Left renal cortex interstitium (tissue), 4 donors: ENCODE data around the gene PDE8A. TPM values are rescaled to one million over a fixed set of nuclear protein-coding genes. Genes with fewer than 3 reads are reported as not detected.
"Not testable (repeated sequence)": the region's sequence is repeated elsewhere in the genome, so short reads cannot be mapped to it uniquely, and the experiment has no call there.

Experiments
- DNase-seq, 4 donors: peaks; one replicate each; pipeline ENCODE4 v3.0.0-alpha.2; 2013; ENCODE audit warnings: low read depth in 4 of 4, low spot score in 2 of 4, missing footprints in 1 of 4
- polyA plus RNA-seq, 4 donors: library from polyadenylated mRNA; unstranded; fragments of 120-200 nt; gene quantifications; one replicate each; pipeline ENCODE4 v1.2.1, GENCODE V29; 2013; ENCODE audit not compliant: insufficient read length in 4 of 4

PDE8A gene
- polyA plus RNA-seq, 4 donors, result 29.1 to 85.7 (median 49.8) TPM

GRCh38 chr15:84960391-84961113 lies 21.1 kb upstream of the PDE8A start:
- DNase-seq, result no peak

DNA sequence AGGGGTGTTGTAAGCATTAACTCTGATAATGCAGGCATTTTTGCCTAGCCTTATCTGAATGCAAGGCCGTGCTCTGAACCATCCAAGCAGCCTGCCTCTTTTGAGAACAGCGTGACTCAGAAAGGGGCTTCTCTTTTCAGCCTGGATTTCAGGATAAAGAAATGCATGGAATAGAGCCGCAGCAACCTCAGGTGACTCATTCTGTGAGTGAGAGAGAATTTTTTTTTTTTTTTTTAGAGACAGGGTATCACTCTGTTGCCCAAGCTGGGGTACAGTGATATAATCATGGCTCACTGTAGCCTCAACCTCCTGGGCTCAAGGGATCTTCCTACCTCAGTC lies 20.6 kb upstream of the PDE8A start:
- no peak for DNase-seq

DNA sequence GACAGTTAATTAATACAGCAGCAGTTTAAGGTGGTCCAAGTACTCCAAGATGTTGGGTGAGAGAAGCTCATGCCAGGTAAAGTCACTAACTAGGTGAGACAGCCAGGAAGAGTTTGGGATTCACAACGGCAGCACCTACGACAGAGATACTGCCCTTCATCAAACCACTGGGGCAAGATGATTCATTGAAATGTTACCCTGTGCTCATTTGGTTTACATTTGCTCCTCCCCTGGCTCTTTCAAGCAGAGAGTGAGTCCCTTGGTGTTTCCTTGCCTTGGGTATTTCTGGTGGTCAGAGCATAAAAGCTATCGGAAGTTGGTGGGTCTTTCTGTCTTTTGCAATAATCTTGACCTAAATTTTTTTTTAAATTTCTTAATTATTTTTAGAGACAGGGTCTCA lies 19.9 kb upstream of the PDE8A start:
- no peak for DNase-seq

GRCh38 chr15:84962955-84963354 lies 18.7 kb upstream of the PDE8A start:
- peak in 1 of 4 donors; percentile 10 for DNase-seq

DNA sequence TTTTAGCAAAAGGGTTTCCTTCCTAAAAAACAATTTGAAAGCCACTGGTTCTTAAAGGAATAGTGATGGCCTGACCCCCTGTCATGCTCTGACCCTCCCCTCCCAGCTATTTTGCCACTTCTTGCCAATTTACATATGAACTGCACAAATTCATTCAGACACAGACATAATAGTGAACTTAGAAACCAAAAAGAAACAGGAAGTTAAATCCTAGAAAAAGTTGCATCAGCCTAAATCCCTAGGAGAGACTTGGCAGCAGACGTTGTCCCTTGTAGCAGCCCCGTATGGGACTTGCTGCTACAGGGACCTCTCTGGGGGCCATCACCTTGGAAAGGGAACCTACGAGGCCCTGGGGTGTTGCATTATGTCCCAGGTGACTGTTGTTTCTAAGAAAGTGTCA lies 14.3 kb upstream of the PDE8A start:
- DNase-seq, result no peak

DNA sequence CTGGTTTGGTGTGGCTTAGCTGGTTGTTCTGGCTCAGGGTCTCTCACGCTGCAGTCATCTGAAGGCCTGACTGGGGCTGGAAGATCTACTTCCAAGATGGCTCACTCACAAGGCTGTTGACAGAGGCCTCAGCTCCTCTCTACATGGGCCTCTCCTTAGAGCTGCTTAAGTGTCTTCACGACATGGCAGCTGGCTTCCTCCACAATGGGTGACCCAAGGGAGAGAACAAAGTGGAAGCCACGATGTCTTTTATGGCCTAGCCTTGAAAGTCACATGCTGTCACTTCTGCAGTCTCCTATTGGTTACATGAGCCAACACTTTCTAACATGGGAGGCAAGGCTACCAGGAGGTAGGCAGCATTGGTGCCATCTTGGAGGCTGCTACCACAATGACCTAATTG lies 13.4 kb upstream of the PDE8A start:
- no peak for DNase-seq

DNA sequence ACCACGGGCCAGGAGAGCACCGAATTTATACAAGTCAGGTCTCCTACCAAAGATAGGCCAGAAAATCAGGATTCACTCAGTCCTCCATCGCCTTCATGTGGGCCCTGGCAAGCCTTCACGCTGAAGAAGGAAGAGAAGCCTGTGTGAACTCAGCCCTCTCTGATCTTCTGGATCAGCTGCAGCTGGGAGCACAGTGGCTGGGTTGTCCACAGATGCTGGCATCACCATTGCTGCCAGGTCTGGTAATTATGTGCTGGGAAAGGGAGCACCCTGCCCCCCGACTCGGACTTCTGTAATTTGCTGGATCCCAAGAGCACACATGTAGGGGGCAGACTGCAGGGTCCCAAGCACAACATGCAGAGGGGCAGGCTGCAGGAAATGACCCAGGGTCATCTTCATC lies 12.4 kb upstream of the PDE8A start:
- DNase-seq, result no peak

- DNase-seq, result no peak
Measured at GRCh38 chr15:84970843-84971242, 10.8 kb upstream of the PDE8A start.

- DNase-seq, result peak in 1 of 4 donors; percentile 12
Measured at GRCh38 chr15:84973492-84974460, 7.9 kb upstream of the PDE8A start.

GRCh38 chr15:84975871-84976351 lies 5.7 kb upstream of the PDE8A start:
- DNase-seq, result no peak

DNA sequence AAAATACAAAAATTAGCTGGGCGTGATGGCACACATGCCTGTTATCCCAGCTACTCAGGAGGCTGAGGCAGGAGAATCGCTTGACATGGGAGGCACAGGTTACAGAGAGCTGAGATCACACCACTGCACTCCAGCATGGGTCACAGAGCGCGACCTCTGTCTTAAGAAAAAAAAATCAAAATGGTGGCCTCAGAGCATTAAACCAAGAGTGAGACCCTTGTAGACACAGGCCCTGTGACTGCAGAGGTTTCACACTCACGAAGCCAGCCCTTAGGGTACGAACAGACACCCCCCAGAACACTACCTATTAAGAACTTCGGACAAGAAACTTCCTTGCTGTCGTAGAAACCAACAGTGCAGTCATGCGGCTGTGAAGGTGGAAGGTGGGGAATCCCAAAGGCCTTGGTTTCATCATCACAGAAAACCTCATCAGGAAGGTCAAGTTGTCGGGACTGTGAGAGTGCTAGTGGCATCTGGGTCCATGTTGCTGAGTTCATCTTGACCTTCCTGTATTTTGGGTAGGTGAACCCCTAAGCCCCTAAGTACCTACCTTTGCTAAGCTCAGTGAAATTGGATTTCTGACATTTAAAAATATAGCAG lies 4.8 kb upstream of the PDE8A start:
- no peak for DNase-seq

DNA sequence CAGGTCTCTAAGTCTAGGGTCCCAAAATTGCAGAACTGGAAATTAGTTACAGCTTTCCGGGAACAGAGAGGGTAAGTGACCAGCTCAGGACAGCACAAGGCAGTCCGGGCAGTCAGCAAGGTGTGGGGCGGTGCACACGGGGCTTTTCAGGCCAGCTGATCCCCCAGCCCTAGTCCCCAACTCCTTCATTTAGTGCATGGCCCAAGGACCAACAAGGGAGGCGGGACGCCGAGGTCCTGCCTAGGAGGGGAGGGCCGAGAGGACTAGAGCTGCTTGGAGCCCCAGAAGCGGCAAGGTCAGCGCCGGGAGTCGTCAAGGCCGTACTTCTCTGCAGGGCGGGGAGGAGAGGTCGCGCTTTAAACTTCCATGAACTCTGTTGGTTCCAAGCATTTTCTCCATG lies 2.0 kb upstream of the PDE8A start:
- no peak for DNase-seq

GRCh38 chr15:84980196-84981053 lies 1.2 kb upstream of the PDE8A start:
- DNase-seq, result peak; percentile 61 to 84 (median 78)

DNA sequence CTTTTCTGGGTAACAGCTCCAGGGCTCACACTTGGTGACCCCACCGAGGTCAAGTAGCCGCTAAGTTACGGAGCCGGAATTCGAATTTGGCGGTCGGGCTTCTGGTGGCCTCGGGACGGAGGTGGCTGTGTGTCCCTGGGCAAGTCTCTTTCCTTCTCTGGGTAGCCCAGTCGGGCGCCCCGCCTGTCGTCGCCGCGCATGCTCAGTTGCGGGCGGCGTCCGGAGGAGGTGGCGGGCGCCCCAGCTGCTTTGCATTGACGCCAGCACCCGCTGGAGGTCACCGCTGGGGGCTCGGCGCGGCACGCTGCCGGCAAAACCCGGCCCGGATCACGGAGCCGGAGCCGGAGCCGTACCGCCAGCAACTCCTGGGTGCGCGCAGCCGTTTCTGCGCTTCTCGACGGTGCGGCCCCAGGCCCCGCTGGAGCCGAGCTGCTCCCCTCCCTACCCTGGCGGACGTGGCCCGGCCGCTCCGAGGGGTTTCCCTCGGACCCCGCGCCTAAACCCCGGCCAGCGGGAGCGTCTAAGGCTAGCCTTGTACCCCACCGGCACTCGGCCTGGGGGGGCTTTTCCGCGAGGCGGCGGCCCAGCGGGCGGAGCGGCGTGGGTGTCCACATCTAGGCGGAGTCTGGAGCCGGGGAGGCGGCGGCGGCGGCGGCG lies 474 bp upstream of the PDE8A start:
- DNase-seq, result peak; percentile 84 to 92 (median 92)

DNA sequence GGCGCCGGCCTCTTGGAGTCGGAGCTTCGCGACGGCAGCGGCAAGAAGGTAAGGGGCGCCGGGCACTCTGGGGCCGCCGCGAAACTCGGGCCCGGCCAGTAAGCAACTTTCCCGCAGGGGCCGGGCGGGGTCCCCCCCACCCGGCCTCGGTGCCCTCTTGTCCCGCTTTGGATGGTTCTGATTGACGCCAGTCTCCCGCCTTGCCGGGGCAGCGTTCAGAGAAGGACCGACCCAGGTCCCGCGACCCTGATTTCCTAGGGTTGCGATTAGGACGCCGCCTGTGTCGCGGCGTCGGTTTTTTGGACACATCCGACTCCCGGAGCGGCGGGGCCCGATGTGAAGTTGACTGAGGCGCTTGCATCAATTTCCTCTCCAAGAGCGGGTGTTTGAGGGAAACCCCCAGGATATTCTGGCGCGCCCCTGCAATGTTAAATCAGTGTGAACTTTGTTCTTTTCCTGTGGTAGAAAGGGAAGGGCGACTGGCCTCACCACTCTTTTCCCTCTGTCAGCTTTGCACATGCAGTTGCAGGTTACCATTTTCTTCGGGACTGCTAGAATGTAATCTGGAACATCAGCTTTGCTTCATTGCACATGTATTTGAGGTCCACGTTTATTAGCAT lies 755 bp downstream of the PDE8A start:
- DNase-seq, result peak in 2 of 4 donors; percentile 38 to 50

DNA sequence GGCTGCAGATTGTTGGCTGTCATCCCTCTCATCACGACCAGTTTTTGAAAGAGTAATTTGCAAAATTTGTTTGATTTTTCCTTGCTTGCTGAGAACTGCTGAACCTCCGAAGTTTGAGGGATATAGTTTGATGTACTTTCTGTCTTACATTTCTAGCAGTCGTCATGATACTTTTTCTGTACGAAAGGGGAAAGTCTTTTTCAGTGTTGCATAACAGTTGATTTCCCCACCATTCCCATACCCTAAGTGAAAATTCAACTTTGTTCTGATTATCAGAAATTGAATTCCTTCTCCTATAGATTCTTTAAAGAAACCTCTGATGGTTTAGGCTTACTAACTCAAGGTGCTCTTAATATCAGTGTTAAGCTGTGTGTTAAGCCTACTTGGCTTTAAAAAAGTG lies 1.6 kb downstream of the PDE8A start:
- no peak for DNase-seq

DNA sequence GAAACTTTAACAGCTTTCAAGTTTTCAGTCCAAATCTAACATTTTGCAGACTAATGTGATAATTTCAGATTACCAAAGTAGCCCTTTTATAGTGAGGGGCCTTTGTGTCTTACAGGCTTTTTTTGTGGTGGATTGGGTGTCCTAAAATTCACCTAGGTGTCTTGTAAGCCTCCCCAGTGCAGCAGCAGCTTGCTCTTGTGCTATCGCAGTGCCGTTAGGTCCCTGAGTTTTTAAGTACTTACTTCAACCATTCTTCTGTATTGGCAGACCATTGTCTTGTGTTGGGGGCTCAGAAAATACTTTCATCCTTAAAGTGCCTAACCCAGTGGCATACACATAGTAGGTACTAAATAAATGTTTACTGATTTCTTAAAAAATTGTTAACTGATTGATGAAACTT lies 2.1 kb downstream of the PDE8A start:
- no peak for DNase-seq

- DNase-seq, result no peak
Measured at GRCh38 chr15:84985158-84985557, 3.5 kb downstream of the PDE8A start.

- not testable (repeated sequence) for DNase-seq
Measured at GRCh38 chr15:84987351-84987750, 5.7 kb downstream of the PDE8A start.
